Spleen (tissue), 11 donors: Measurements from ENCODE around the gene TUBGCP2. TPM values are rescaled to one million over a fixed set of nuclear protein-coding genes. Genes with fewer than 3 reads are reported as not detected.

Experiments used
- DNase-seq: peaks from one replicate; pipeline ENCODE4 v3.0.0-alpha.2; 2020
- H3K27ac ChIP-seq, 8 donors: fragments of 200-600 bp; sonication (generic) in 7 of 8; 1 replicate in 4 of 8; 2 replicates in 4 of 8; pipeline versions ENCODE4 v1.5.0 to v1.8.0; 2016 to 2021; ENCODE audit warnings: inconsistent platforms in 4 of 8, mild to moderate bottlenecking in 4 of 8, moderate library complexity in 1 of 8
- H3K27me3 ChIP-seq, 7 donors: fragments of 200-600 bp; sonication (generic) in 6 of 7; replicated peaks in 1 of 7; 1 replicate in 4 of 7; 2 replicates in 3 of 7; pipeline versions ENCODE4 v1.5.0 to v1.8.0; 2016 to 2021; ENCODE audit warnings: inconsistent platforms in 3 of 7, mild to moderate bottlenecking in 1 of 7
- H3K36me3 ChIP-seq, 6 donors: fragments of 200-600 bp; sonication (generic) in 5 of 6; 1 replicate in 4 of 6; 2 replicates in 2 of 6; pipeline versions ENCODE4 v1.5.0 to v1.8.0; 2016 to 2021; ENCODE audit warnings: inconsistent platforms in 2 of 6
- H3K4me1 ChIP-seq, 6 donors: fragments of 200-600 bp; sonication (generic) in 5 of 6; 1 replicate in 3 of 6; 2 replicates in 3 of 6; pipeline versions ENCODE4 v1.5.0 to v1.8.0; 2016 to 2021; ENCODE audit warnings: inconsistent platforms in 3 of 6
- H3K4me3 ChIP-seq, 8 donors: fragments of 200-600 bp; sonication (generic) in 7 of 8; 1 replicate in 4 of 8; 2 replicates in 4 of 8; pipeline versions ENCODE4 v1.5.0 to v1.8.0; 2016 to 2021; ENCODE audit warnings: inconsistent platforms in 4 of 8, mild to moderate bottlenecking in 4 of 8, moderate library complexity in 2 of 8
- H3K9me3 ChIP-seq, 8 donors: fragments of 200-600 bp; sonication (generic) in 7 of 8; 1 replicate in 4 of 8; 2 replicates in 4 of 8; pipeline versions ENCODE4 v1.5.0 to v1.8.0; 2016 to 2021; ENCODE audit warnings: inconsistent platforms in 4 of 8
- CTCF ChIP-seq, 11 experiments: fragments of 200-600 bp in 7 of 11; fragments of 450-650 bp in 4 of 11; sonication (generic) in 4 of 11; IDR thresholded peaks in 8 of 11; conservative IDR thresholded peaks in 3 of 11; 1 replicate in 7 of 11; 2 replicates in 4 of 11; pipeline versions ENCODE4 v1.4.0 to v1.8.0; 2016 to 2021; ENCODE audit warnings: antibody characterized with exemption in 11 of 11, inconsistent platforms in 4 of 11, mild to moderate bottlenecking in 1 of 11
- POLR2A ChIP-seq, 3 donors: fragments of 450-650 bp; IDR thresholded peaks; one replicate each; pipeline ENCODE4 v1.5.1; 2017; ENCODE audit warnings: antibody characterized with exemption in 3 of 3, mild to moderate bottlenecking in 1 of 3
- POLR2AphosphoS5 ChIP-seq, 3 donors: sonication (generic); formaldehyde crosslinking; IDR thresholded peaks; one replicate each; pipeline ENCODE4 v1.5.1; 2017; ENCODE audit warnings: antibody characterized with exemption in 3 of 3
- WGBS, 5 donors: extraction: QIAGEN DNeasy Blood & Tissue Kit in 3 of 5; methylation state at CpG; one replicate each; pipeline versions ENCODE4 v1.1.5 to v1.1.7; 2013 to 2018; 5-methylcytosine and 5-hydroxymethylcytosine counted together
- intact Hi-C: fragments of 100-400 bp; cut with DNase I; formaldehyde crosslinking; loops from one replicate; pipeline ENCODE4 v1.15.0; 2023; ENCODE audit warnings: low total_unique reads
- polyA plus RNA-seq, 3 donors: library from polyadenylated mRNA; stranded (reverse); fragments of 200-250 nt; gene quantifications; one replicate each; pipeline ENCODE4 v1.2.1, GENCODE V29; 2013
- total RNA-seq, 7 donors: library from RNA; depleted of rRNA in 3 of 7; stranded (reverse); fragments of >200 nt in 3 of 7; fragmentation: NEBNext Ultra II Directional in 4 of 7; extraction: Animal tissue kit (Norgen Biotek cat#: 25700) in 4 of 7; gene quantifications; one replicate each; pipeline versions ENCODE4 v1.1.0 to v1.2.1, GENCODE V29; 2016 to 2021
- donor health status: healthy with polysubstance abuse.
- donor health status: DM: no; HTN: no; CAD: no; lungs with moderate emphysema.
- donor health status: DM: no; HTN: no; CAD: no.
- donor health status: Bipolar disorder and iron deficiency.
- donor health status: healthy.
- donor health status: DM: no; HTN: no; CAD: no.
- donor health status: DM: yes; HTN: yes; CAD: no.

The TUBGCP2 gene
- total and polyA plus RNA-seq, 10 donors = 40.2 to 201 (median 57.6) TPM

- intact Hi-C loops = no loop called here
Observed at GRCh38 chr10:133343558-133343957, 34.9 kb upstream of the TUBGCP2 start.

GRCh38 chr10:133342942-133343341, 34.3 kb upstream of the TUBGCP2 start:
- no peaks in the 10 kb centered on the region for H3K36me3 ChIP-seq
- intact Hi-C loops = no loop called here
- TF ChIP-seq POLR2AphosphoS5 (IDR thresholded peaks at IDR 0.05) (no peak), POLR2A (IDR thresholded peaks at IDR 0.05) (no peak), CTCF (IDR thresholded peaks at IDR 0.05 in 8 of 11, conservative IDR thresholded peaks at IDR 0.05 in 3 of 11) (no peak)
- no peak overlapping the region for H3K27ac ChIP-seq
- H3K4me3 ChIP-seq = no peak overlapping the region
- WGBS, 5 donors = 71 to 86% (median 82%) methylated on average over 8 of the region's 8 CpGs
- H3K4me1 ChIP-seq = no peaks in the 10 kb centered on the region
- no peak for DNase-seq
- peaks cover 0 to 100% (median 33%) of the 10 kb centered on the region in 7 donors for H3K27me3 ChIP-seq
- no peaks in the 10 kb centered on the region for H3K9me3 ChIP-seq

More at GRCh38 chr10:133343558-133343957, 34.9 kb upstream of the TUBGCP2 start:
- no peak for DNase-seq
- Histone ChIP-seq H3K27me3 (peaks cover 0 to 100% (median 36%) of the 10 kb centered on the region in 7 donors), H3K4me1 (no peaks in the 10 kb centered on the region), H3K36me3 (no peaks in the 10 kb centered on the region), H3K27ac (no peak overlapping the region), H3K9me3 (no peaks in the 10 kb centered on the region), H3K4me3 (no peak overlapping the region)
- TF ChIP-seq CTCF (IDR thresholded peaks at IDR 0.05 in 8 of 11, conservative IDR thresholded peaks at IDR 0.05 in 3 of 11) (no peak), POLR2AphosphoS5 (IDR thresholded peaks at IDR 0.05) (no peak), POLR2A (IDR thresholded peaks at IDR 0.05) (no peak)
- 59 to 71% (median 65%) methylated on average over 9 of the region's 9 CpGs for WGBS, 5 donors

DNA sequence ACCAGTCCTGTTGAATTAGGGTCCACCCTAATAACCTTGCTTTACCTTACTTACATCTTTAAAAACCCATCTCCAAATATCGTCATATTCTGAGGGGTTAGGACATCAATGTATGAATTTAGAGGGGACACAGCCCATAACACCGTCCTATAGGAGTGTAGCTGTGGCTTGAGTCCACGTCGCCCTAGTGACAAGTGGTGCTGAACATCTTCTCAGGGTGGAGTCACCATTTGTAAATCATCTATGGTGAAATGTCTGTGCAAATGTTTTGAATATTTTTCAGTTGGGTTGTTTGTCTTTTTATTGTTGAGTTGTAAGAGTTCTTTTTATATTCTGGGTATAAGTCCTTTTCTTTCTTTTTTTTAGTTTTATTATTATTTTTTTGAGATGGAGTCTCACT, 33.3 kb upstream of the TUBGCP2 start:
- Histone ChIP-seq H3K4me3 (no peak overlapping the region), H3K27me3 (peaks cover 0 to 100% (median 34%) of the 10 kb centered on the region in 7 donors), H3K36me3 (no peaks in the 10 kb centered on the region), H3K9me3 (no peaks in the 10 kb centered on the region), H3K4me1 (peaks cover 0 to 6% (median under 1%) of the 10 kb centered on the region in 6 donors), H3K27ac (no peak overlapping the region)
- 83 to 94% (median 88%) methylated on average over 4 of the region's 4 CpGs for WGBS, 5 donors
- no peak for DNase-seq
- TF ChIP-seq POLR2A (IDR thresholded peaks at IDR 0.05) = no peak
- intact Hi-C loops = no loop called here

DNA sequence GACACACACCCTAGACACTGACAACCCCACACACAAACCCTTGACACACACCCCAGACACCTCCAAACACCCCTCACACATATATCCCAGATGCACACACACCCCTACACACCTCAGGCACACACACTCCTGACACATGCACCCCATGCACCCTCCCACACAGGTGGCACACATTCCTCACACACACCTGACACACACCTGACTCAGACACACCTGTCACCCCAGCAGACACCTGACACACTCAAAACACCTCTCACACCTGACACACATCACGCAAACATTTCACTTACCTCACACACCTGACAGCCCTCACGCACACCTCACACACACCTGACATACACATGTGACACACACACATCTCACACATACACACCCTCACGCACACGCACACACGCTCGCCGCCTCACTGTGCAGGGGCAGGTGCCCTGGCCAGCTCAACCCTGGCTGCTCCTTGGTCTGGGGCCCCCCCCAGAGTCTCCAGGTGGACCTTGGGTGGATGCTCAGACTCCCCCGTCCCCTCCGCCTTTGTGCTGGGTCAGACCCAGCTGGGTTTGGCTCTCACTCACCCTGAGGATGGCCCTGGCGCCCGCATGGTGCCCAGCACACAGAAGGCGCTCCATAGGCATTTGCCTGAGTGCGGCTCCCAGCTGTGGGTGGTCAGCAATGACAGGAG, 31.2 kb upstream of the TUBGCP2 start:
- peaks cover 12 to 27% (median 21%) of the 10 kb centered on the region in 6 donors for H3K4me1 ChIP-seq
- no peaks in the 10 kb centered on the region for H3K9me3 ChIP-seq
- no peak overlapping the region for H3K27ac ChIP-seq
- intact Hi-C loops = loop anchor here (10.0 kb wide), 1 partner anchor 185 kb away; the partner anchor contains the start of gene CYP2E1
- H3K36me3 ChIP-seq = no peaks in the 10 kb centered on the region
- WGBS, 5 donors = 90 to 95% (median 92%) methylated on average over 13 of the region's 13 CpGs
- TF ChIP-seq POLR2AphosphoS5 (IDR thresholded peaks at IDR 0.05) (no peak), CTCF (IDR thresholded peaks at IDR 0.05 in 8 of 11, conservative IDR thresholded peaks at IDR 0.05 in 3 of 11) (no peak), POLR2A (IDR thresholded peaks at IDR 0.05) (no peak)
- H3K4me3 ChIP-seq = no peak overlapping the region
- peaks cover 0 to 100% (median 50%) of the 10 kb centered on the region in 7 donors for H3K27me3 ChIP-seq
- DNase-seq = no peak
